ENCODE results near the gene LRRC4B.

DNA sequence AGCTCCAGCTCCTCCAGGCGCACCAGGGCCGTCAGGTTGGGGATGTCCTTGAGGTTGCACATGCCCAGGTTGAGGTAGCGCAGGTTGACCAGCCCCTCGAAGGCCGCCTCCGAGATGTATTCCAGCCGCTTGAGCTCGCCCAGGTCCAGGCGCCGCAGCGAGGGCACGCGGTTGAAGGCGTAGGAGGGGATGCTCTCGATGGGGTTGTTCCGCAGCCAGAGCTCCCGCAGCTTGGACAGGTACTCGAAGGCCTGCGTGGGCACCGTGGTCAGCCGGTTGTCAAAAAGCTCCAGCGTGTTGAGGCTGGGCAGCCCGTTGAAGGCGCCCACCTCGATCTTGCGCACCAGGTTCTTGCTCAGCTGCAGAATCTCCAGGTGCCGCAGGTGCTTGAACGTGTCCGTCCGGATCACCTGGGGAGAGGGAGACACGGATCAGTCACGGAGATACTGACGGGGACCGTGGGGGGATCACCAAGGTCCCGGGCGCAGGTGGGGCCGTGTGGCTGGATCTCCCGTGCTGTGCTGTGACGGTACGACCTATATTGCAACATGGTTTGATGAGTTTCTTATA, 49.1 kb downstream of the LRRC4B start:
- TF ChIP-seq, protein P1, sequence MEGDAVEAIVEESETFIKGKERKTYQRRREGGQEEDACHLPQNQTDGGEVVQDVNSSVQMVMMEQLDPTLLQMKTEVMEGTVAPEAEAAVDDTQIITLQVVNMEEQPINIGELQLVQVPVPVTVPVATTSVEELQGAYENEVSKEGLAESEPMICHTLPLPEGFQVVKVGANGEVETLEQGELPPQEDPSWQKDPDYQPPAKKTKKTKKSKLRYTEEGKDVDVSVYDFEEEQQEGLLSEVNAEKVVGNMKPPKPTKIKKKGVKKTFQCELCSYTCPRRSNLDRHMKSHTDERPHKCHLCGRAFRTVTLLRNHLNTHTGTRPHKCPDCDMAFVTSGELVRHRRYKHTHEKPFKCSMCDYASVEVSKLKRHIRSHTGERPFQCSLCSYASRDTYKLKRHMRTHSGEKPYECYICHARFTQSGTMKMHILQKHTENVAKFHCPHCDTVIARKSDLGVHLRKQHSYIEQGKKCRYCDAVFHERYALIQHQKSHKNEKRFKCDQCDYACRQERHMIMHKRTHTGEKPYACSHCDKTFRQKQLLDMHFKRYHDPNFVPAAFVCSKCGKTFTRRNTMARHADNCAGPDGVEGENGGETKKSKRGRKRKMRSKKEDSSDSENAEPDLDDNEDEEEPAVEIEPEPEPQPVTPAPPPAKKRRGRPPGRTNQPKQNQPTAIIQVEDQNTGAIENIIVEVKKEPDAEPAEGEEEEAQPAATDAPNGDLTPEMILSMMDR (IDR thresholded peaks at IDR 0.05): no peak
- TF ChIP-seq POLR2A (IDR thresholded peaks at IDR 0.05): no peak

Data from lower leg skin (tissue), 3 donors.